GM21360 (cell line): ENCODE results near the gene ZNF784.

Experiments used
- ATAC-seq: cut with Tn5 transposase; IDR thresholded peaks from one replicate; pipeline ENCODE4 v1.9.1; 2021; ENCODE audit warnings: mild to moderate bottlenecking, moderate library complexity; ENCODE audit not compliant: unreplicated experiment

ZNF784 gene, protein sequence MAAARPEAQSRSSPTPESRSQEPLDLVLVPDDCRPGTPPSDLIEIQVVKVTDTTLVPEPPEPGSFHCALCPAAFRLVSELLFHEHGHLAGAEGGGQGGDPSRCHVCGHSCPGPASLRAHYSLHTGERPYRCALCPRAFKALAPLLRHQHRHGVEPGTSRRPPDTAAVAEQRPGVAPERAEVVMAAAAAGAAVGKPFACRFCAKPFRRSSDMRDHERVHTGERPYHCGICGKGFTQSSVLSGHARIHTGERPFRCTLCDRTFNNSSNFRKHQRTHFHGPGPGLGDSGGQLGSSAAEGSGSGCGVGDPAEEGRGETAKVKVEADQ

DNA sequence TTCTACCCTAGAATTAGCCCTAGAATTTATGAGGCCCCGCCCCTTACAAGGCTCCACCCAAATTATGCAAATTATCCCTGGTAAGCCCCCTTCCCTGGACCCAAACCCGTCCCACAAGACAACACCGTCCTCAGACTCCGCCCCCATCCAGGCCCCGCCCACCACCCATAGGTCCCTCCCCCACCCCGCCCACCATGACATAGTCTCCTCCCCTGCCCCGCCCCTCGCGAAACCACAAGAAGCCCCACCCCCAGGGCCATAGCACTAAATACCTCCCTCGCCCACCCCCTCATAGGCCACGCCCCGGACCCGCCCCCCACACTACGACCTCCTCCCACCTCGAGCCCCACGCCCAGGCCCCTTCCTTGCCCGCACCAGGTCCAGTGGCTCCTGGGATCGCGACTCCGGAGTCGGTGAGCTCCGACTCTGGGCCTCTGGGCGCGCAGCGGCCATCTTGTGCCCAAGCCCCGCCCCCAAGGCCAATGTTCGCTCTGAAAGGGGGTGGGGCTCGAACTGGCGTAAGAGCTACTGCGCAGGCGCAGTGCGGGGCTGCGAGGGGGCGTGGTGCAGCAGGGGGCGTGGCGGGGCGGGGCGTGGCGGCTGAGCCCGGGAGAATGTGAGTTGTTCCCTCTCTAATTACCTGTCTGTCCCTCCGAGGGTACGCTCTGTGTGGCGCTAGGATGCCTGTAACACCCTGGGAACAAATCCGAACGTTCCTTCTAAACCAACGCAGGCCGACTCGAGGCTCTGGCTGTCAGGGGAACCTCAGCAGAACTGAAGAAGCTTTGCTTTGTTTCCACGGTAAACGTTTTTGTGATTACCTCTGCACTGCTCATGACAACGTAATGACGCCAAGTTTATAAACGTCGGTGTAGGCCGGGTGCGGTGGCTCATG is at the start of gene ZNF784:
ZNF784 (minus strand) TSS at position 458 of the 895 bp plus-strand sequence; CDS start at position 453, 5 bp downstream.
- no peak for ATAC-seq

DNA sequence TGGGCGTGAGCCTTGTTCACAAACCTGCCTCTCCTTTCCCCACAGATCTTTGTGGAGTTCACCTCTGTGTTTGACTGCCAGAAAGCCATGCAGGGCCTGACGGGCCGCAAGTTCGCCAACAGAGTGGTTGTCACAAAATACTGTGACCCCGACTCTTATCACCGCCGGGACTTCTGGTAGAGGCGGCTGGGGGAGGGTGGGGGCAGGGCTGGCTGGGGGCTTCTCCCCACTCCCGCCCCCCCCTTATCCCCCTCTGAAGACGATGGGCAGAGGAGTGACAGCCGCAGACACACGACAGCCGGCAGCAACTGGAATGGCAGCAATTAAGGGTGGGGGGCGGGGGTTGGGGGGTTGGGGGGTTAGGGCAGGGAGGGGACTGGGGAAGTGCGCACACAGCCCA is 49.5 kb upstream of the ZNF784 start:
- no peak for ATAC-seq

DNA sequence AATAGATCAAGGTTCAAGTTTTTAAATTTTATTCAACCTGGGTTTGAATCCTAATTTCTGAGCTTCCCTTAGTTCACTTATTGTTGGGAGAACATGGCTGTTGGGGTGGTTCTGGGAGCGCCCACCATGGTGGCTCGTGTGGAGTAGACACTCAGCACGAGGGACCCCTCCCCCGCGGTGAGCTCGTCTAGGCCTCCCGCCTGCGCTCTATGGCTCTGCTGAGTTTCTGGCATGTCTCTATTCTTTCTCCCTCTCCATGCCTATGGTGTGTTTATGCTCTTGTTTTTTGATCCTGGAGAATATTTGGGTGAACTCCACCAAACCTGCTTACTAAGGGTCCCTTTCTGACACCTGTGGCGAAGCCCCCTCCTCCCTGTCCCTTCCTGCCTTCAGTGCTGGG is 49.1 kb upstream of the ZNF784 start:
- no peak for ATAC-seq

DNA sequence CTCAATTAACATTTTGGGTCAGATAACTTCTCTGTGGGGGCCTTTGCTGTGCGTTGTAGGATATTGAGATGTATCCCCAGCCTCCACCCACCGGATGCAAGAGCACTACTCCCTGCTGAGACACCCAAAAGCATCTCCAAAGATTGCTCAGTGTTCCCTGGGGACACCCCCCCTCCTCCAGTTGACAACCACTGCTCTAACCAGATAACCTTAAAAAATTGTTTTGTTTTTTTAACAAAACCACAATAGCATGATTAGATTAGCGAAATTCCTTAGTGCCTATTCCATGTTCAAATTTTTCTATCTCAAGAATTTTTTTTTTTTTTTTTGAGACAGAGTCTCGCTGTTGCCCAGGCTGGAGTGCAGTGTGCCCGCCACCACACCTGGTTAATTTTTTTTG is 48.1 kb upstream of the ZNF784 start:
- ATAC-seq: no peak

DNA sequence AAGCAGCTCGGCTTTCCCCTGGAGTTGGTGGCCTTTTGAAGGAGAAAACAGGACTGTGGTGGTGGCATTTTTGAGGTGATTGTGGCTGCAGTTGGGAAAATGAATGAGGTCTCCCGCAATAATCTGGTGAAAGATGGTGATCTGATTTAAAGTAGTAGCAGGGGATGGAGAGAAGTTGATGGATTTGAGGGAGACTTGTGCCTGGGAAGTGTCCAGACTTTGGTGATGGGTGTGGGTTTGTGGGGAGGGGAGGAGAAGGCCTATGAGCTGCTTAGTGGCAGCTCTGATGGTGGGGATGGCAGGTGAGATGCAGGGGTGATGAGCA is 46.6 kb upstream of the ZNF784 start:
- ATAC-seq: no peak

DNA sequence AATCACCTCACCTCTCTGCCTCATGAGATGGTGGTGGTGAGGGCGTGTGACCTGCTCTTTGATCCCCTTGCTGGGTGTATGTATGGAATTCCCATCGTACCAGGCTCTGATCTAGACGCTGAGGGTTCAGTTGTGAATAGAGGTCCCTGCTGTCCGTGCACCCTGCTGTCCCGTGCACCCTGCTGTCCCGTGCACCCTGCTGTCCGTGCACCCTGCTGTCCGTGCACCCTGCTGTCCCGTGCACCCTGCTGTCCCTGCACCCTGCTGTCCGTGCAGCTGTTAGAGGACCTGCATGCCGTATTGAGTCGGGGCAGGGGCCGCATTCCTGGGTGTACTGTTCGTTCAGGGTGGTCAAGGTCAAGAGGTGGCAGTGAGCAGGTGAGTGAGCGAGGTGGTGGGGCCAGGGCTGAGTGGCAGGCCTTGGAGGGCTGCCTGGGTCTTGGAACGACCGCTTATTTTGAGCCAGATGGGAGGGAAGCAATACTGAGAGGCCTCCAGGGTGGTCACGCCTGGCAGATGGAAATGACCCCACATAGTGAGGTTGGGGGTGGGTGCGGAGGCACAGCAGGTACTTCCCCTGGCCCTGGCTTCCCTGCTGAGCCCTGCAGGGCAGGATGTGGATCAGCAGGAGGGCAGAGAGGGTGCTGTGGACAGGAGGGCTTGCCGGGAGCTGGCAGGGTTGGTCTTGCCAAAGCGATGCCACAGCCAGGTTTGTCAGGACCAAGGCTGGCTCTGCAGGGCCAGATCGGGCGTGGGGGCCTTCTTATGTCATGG is 46.1 kb upstream of the ZNF784 start:
- ATAC-seq: no peak

DNA sequence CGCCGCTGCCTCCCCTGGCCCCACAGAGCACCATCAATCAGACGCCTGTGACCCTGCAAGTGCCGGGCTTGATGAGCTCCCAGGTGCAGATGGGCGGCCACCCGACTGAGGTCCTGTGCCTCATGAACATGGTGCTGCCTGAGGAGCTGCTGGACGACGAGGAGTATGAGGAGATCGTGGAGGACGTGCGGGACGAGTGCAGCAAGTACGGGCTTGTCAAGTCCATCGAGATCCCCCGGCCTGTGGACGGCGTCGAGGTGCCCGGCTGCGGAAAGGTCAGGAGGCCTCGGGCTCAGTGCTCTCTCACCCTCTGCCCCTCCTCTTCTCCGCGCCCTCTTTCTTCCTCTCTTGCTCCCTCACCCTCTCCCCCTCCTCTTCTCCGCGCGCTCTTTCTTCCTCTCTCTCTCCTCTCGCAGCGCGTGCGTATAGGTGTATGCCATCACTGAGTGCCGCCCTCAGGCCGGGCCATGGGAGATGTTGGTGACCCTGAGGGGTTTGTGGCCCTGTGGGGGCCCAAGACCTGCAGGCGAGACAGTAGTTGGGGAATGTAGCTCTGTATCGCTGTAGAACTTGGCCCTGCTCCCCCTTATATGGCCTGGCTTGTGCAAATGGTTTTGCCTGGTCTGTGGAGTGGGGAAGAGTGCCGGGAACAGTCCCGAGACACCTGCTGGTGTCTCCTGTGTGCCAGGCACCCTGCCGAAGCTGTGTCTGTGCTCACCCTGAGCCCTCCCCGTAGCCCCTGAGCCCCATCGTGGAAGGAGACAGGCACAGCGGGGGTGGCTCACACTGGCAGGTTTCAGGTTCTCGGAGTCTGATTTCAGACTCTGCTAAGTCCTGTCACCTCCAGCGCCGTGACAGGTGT is 45.3 kb upstream of the ZNF784 start:
- ATAC-seq: no peak

DNA sequence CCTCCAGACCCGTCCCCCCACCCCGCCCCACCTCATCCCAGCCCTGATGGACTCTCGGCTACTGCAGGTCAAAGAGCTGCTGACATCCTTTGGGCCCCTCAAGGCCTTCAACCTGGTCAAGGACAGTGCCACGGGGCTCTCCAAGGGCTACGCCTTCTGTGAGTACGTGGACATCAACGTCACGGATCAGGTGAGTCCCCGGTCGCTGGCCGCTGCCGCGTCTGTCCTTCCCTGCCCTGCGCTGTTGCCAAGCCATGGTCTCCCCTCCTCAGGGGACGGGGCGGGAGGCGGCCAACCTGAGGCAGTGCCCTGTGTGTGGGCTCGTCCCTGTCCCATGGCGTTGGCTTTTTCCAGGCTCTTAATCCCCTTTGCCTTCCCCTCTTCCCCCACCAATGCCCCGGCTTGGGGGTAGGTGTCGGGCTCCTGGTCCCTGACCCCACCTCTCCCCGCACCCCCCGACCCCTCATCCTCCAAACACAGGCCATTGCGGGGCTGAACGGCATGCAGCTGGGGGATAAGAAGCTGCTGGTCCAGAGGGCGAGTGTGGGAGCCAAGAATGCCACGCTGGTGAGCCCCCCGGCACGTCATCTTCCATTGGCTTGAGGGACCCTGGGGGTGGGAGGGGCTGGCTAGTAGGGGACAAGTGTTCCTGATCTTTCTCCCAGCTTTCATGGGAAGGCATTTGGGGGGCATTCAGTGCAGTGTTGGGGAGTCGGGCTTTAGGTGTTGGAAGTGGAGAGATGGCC is 44.4 kb upstream of the ZNF784 start:
- no peak for ATAC-seq

DNA sequence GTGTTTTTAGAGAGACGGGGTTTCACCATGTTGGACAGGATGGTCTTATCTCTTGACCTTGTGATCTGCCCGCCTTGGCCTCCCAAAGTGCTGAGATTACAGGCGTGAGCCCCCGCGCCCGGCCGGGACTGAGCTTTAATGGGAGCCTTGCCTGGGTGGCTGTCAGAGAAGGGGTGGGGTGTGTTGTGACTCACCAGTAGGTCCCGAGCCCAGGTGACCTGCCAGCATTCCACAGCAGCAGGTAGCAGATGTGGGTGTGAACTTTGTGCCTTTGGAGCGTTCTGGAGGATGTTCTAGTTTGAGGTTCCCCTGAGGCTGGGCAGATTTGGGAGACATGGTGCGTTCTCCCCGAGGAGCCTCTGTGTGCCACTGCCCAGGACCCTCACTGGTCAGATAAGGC is 43.6 kb upstream of the ZNF784 start:
- no peak for ATAC-seq

DNA sequence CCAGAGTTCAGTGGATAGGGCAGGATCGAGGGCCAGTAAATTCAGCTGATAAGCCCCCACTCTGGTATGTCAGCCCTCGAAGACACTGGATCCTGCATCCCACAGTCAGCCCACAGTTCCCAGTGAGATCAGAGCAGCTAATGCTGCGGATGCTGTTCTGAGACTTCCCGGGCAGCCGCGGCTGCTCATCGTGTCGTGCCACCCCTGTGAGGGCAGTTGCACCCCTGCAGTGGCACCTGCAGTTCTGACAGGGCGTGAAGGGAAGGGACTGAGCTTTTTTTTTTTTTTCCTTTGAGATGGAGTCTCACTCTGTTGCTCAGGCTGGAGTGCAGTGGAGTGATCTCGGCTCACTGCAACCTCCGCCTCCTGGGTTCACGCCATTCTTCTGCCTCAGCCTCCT is 43.1 kb upstream of the ZNF784 start:
- no peak for ATAC-seq

DNA sequence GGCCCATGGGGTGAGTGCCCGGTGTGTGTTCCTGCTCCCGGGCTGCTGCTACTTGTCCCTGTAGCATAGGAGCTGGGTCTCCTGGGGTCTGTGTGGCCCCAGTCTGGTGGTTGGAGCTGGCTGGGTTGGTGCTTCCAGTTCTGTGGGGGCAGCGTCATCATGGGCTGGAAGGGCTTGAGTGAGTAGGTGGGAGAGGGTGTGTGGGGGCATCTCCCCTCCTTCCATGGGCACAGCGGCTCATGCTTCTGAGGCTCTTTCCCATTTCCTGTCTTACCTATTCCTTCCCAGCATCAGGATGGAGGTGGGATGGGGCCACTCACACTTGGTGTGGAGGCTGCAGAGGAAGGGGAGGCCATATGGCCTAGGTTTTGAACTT is 42.6 kb upstream of the ZNF784 start:
- no peak for ATAC-seq

DNA sequence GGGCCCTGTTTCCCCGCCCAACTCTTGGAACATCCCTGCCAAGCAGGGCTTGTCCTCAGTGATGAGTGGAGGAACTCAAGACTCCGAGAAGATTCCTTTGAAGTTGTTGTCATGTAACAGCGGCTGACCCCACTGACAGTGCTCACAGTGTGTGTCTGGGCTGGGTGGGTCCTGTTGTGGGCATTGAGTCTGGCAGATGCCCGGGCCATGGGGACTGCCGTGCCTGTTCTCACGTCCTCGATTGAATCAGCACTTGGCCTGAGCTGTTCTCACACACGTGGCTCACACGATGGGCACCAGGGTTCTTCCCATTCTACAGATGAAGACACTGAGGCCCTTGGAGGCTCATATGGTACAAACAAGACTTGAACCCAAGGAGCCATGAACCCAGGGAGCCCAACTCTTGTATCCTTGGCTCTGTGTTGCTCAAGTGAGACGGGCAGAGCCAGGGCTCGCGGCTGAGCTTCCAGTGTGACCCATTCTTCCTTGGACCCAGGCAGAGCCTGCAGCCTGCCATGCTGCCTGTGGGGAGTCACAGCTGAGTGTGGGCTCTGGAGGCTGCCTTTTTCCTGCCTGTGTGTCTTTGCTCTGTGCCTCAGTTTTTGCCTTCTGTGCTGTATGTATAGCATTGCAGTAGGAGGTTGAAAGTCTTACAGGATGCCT is 42.1 kb upstream of the ZNF784 start:
- no peak for ATAC-seq

DNA sequence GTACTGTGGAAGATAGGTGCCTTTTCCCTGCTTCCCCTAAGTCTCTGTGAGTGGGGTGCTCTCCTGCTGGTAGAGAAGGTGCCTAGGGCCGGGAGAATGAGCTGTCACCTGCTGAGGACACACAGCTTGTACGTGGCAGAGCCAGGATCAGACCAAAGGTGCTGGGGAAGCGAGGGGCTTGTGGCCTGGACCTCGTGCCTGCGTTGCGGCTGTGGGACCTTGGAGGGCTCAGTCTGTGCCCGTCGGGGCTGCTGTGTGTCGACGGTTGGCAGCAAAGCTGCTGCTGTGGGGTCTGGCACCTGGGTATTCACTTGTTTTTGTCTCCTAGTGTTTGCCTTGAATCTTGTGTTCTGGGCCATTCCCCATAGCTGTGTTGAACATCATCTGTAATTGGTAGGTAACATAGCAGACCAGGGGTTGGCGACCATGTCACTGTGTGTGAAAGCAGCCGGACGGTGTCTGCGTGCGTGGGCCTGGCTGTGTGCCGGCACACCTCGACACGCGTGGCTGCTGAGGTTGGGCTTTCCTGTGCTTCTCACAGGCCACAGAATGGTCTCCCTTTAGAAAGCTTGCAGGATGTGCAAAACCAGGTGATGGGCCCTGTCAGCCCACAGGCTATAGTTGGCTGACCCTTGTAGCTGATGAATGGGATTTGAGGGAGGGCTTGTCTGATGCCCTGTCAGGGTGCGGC is 39.6 kb upstream of the ZNF784 start:
- ATAC-seq: no peak

DNA sequence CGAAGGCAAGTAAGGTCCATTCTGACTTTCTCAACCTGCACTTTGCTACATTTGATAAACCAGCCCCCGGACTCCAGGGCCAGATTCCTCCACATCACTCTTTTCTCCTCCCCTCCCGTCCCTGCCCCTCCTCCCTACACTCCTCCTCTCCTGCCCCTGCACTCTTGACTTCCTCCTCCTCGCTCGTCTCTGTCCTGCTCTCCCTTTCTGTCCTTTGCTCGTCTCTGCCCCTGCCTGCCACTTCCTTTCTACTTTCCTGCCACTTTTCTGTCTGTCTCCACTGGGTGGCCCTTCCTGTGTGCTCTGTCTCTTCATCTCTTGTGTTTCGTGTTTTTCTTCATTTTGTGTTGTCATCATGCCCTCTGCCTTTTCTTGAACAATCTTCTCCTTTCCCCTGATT is 37.5 kb upstream of the ZNF784 start:
- ATAC-seq: no peak

DNA sequence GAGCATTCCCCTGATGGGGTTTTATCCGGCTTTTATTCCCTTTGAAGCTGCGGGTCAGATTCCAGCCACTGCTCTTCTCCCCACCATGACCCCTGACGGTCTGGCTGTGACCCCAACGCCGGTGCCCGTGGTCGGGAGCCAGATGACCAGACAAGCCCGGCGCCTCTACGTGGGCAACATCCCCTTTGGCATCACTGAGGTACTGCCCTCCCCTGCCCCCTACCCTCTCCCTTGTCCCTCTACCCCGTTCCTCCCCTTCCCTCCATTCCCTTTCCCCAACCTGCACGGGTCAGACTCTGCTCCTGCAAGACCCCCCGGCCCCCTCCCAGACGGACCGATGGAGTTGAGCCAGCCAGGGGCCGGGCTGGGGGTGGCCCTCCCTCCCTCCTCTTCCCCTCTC is 36.6 kb upstream of the ZNF784 start:
- ATAC-seq: no peak

DNA sequence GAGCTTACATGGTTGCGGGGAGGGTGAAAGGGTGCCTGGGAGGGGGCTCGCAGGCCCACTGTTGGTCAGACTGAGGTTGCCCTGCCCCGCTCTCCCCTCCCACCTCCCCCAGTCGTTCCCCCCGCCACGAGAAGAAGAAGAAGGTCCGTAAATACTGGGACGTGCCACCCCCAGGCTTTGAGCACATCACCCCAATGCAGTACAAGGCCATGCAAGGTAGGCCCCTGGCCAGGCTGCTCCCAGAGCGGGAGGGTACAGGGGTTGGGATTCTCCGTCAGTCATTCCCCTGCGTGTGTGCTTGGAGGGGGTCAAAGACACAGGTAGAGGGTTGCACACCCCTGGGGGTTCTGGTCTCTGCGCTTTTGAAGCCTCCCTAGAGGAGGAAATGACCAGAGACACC is 36.0 kb upstream of the ZNF784 start:
- ATAC-seq: no peak

DNA sequence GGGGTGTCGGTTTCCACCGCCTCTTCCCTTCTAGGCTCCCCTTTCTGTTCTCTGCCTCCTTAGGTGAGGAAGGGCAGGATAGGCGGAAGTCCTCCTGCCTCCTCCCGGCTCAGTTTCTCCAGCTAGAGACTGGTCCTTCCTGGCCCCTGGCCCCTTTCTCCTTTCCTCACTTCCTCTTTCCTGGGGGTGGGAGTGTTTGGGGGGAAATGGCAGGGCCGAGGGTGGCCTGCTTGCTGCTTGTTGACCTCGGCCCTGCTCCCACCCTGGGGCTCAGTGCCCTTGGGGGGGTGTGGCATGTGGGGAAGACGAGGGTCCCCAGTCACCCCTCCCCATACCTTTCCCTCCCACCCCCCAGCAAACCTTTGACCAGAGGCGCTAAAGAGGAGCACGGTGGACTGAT is 35.5 kb upstream of the ZNF784 start:
- ATAC-seq: no peak

DNA sequence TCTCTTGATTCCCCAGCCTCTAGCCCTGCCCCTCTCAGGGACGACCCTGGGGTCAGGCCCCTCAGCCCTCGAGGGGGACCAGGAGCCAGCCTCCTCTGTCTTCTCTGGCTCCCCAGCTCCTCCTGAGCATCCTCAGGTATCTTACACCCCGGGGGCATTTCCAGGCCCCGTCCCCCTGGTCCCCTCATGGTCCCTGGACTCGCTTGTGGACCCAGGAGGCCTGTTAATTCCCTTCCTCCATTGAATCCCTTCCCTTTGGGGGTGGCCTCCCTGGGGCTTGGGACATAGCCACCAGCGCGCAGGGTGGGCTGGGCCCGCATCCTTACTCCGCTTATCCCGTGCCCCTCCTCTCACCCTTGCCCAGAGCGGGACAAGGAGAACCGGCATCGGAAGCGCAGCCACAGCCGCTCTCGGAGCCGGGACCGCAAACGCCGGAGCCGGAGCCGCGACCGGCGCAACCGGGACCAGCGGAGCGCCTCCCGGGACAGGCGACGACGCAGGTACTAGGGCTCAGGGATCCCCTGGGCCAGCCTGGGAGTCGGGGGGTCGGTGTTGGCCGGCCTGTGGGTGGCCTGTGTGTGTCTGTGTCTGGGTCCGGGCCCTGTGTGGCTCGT is 34.6 kb upstream of the ZNF784 start:
- ATAC-seq: no peak
